GM12873 (cell line): ENCODE measurements around the gene SLC16A7.

ENCODE experiments used
- TF ChIP-seq, protein P1 (sequence below): IDR thresholded peaks from 2 replicates; pipeline ENCODE4 v1.5.1; 2012; ENCODE audit warnings: low read depth, mild to moderate bottlenecking, moderate library complexity, low read length, control low read depth; ENCODE audit not compliant: insufficient read depth; ENCODE audit errors: missing control alignments

SLC16A7 gene

DNA sequence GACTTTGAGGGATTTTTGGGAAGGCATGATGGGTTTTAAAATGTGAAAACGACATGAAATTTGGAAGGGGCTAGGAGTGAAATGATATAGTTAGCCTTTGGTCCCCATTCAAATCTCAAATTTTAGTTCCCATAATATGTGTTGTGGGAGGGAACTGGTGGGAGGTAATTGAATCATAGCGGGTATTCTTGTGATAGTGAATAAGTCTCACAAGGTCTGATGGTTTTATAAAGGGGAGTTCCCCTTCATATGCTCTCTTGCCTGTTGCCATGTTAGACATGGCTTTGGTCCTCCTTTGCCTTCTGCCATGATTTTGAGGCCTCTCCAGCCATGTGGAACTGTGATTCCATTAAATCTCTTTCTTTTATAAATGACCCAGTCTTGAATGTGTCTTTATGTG, 72.8 kb downstream of the SLC16A7 start:
- TF ChIP-seq, protein P1, sequence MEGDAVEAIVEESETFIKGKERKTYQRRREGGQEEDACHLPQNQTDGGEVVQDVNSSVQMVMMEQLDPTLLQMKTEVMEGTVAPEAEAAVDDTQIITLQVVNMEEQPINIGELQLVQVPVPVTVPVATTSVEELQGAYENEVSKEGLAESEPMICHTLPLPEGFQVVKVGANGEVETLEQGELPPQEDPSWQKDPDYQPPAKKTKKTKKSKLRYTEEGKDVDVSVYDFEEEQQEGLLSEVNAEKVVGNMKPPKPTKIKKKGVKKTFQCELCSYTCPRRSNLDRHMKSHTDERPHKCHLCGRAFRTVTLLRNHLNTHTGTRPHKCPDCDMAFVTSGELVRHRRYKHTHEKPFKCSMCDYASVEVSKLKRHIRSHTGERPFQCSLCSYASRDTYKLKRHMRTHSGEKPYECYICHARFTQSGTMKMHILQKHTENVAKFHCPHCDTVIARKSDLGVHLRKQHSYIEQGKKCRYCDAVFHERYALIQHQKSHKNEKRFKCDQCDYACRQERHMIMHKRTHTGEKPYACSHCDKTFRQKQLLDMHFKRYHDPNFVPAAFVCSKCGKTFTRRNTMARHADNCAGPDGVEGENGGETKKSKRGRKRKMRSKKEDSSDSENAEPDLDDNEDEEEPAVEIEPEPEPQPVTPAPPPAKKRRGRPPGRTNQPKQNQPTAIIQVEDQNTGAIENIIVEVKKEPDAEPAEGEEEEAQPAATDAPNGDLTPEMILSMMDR, result no peak

GRCh38 chr12:59672273-59672672, 76.4 kb downstream of the SLC16A7 start:
- TF ChIP-seq, protein P1, result no peak

- TF ChIP-seq, protein P1, result no peak
Measured at GRCh38 chr12:59675461-59675860, 79.6 kb downstream of the SLC16A7 start.

GRCh38 chr12:59677857-59678256, 82.0 kb downstream of the SLC16A7 start:
- TF ChIP-seq, protein P1, result no peak

GRCh38 chr12:59678759-59679411, 83.1 kb downstream of the SLC16A7 start:
- TF ChIP-seq, protein P1, result no peak

DNA sequence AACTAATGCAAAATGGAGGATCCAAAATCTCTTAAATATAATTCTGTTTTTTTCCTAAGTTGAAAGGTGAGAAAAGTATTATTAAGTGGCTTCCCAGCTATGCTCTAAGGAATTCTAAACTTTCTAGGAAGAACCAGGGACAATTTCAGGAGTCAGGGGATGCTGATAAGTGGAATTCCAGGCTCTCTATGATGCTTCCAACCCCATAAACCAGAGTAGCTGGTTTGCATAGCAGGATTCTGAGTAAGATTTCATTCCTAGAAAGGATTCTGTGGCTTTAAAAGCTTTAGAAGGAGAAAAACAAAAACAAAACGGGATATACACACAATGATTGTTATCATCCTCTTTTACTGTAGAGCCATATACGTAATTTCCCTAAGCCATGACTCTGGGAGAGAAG, 93.9 kb downstream of the SLC16A7 start:
- TF ChIP-seq, protein P1, result no peak

DNA sequence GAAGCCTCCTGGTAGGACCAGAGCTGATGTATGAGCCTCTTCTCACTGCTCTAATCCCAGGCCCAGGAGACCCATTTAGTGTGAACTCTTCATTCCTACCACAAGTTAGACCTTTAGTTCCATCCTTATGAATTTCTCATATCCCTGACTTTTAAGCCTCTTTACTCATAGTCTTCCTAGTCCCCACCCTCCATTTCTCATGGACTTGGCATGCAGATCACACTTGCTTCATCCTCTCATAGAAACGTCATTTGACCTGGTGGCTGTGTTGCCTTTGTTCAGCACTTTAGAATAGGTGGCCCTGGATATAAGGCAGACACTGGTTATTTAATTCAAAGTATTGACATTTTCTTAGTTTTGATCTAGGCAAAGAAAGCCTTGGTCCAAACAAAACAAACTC, 99.5 kb downstream of the SLC16A7 start:
- TF ChIP-seq, protein P1, result no peak

GRCh38 chr12:59698600-59698999, 102.8 kb downstream of the SLC16A7 start:
- TF ChIP-seq, protein P1, result no peak
